HG03139 (cell line): Measurements from ENCODE around the gene MYLK.
"Not testable (repeated sequence)": the region's sequence is repeated elsewhere in the genome, so short reads cannot be mapped to it uniquely, and the experiment has no call there.

Experiments used
- ATAC-seq: cut with Tn5 transposase; IDR thresholded peaks from one replicate; pipeline ENCODE4 v1.9.1; 2021; ENCODE audit not compliant: unreplicated experiment

Gene MYLK

DNA sequence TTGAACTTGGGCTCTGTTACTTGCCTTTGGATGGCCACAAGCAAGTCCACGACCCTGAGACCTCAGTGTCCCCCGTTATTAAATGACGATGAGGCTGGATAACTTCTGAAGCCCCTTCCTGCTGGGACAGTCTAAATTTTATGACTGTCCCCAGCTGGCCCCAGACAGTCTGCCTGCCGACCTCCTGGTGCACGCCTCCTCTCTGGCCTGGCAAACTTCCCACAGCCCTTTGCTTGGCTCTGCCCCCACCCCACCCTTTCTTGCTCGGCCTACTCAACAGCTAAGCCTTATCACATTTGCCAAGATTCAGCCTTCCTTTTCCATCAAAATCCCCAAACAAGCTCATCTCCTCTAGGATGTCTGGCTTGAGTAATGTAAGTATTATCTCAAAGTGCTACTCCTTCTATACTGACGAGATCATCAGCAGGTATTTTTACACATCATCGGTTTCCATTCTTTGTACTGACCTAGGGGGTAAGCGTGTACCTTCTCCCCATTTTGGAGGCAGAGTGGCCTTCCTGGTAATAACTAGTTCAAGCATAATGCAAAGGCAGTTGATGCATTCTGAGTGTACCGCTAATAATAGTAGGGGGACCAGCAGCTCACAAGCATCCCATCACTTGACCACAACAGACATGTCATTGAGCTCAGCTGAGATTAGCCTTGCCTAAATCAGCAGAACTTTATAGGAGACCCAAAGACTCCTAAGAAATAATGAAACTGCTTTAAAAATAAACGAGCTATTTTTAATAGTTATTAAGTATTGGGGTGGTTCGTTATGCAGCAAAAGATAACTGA is 178.4 kb downstream of the MYLK start:
- no peak for ATAC-seq

DNA sequence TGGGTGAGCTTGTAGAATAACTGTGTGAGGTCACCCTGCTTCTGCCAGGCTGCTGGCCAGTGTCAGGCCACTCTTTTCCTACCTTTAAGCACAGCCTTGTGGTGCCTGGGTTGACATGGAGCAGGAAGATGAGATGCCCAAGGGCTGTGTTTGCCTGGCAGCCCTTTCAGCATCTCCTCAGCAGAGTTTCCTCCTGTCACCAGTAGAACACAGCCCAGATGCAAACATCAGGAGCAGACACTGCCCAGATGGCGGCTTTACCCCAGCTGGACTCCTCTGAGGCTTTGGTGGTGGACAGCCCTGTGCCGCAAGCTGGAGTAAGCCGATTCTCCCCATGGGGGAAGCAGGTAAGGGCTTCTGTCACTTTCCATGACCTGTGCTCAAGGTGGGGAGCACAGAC is 180.5 kb downstream of the MYLK start:
- not testable (repeated sequence) for ATAC-seq

DNA sequence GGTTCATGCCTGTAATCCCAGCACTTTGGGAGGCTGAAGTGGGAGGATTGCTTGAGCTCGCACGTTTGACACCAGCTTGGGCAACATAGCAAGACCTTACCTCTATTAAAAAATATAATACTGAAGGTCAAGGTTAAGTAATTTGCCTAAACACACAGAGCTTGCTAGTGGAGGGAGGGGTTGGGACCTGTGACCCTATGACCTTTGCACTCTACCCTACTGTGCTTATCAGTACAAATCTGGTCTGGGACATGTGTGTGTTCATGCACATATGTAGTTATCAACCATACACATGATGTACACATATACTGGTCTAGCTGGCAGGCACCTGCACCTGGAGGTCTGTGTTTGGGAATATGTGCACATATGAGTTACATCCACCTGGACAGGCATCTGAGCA is 181.4 kb downstream of the MYLK start:
- ATAC-seq, result no peak

DNA sequence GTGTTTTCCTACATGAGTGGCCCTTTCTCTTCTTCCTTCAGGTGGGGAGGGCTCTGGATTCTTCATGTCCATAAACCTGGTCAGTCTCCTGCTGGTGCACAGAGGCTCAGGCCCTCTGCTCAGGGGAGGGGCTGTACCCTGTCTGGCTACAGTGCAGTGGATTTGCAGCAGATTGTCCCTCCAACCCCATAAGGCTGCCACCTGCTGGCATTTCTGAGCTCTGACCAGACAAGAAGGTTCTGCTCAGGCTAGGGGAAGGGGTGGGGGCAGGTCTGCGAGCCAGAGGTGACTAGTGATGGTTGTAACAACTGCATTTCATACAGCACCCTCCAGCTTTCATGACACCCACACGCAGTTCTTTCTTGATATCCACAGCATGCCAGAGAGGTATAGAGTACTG is 182.1 kb downstream of the MYLK start:
- not testable (repeated sequence) for ATAC-seq

DNA sequence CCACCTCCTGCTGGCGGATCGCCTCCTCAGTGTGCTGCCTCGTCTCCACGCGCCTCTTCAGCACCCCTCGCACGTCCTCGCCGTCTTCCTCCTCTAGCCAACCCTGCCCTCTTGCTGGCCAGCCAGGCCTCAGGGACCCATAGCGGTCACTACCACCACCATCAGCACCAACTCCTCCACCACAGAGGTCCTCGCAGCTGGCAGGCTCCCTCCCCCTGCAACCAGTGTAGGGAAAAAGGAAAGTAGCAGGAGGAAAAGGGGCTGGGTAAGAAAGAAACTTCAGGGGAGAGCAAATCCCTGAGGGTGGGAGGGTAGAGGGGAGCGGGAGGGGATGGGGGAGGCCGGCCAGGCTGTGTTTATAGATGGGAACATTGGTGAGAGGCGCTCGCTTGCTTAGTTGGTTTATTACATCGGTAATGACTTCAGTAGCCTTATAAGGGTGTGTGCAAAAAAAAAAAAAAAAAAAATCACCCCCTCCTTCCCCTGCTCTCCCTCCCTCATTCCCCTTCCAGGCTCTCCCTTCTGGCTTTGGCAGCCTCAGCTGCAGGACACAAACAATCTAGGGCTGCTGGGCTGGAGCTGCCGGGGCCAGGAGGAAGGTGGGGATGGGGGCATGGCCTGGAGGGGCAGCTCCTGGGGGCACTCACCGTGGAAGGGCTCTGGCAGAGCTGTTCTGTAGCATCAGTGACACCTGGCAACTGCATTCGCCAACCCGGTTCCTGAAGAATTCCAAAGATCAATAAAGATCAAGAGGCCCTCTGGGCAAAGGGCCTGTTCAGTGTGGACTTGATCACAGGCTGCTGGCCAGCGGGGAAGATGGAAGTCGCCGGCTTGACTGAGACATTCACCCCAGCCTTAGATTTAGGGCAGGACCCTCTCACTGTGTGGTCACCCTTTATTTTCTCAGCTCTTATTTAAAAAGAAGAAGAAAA is 183.1 kb downstream of the MYLK start:
- ATAC-seq, result no peak

DNA sequence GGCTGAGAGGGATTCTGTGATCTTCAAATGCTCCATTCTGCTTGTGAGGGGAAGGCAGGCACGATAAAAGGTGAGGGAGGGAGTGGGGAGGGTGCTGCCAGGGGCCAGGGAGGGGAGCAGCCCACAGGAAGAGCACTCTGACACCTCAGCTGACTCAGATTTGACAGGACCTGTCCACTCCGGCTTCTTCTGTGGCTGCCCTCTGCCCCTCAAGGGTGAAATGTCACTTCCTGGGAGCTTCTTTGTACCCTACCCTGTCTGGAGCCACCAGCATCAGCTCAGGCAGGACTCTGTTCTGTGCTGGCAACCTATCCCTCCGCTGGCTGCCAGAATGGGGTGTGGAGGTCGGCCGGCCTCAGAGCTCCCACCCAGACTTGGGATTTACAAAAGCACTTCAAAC is 185.3 kb downstream of the MYLK start:
- no peak for ATAC-seq

DNA sequence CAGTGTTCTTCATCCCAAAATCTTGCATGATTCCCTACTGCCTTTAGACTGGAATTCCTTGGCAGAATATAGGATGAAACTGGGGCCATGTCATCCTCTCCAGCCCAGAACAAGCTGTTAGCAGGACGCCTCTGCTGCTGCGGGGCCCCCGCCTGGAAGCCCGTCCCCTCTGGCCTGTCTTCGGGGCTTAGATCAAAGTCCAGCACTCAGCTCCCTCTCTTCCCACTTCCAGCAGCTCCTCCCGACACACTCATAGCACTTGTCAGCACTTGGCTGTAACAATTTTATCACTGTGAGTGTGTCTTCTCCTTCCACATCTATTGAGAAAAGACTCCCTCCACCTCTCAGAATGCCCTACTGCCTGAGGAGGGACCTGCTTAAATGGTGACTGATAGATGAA is 187.3 kb downstream of the MYLK start:
- no peak for ATAC-seq

DNA sequence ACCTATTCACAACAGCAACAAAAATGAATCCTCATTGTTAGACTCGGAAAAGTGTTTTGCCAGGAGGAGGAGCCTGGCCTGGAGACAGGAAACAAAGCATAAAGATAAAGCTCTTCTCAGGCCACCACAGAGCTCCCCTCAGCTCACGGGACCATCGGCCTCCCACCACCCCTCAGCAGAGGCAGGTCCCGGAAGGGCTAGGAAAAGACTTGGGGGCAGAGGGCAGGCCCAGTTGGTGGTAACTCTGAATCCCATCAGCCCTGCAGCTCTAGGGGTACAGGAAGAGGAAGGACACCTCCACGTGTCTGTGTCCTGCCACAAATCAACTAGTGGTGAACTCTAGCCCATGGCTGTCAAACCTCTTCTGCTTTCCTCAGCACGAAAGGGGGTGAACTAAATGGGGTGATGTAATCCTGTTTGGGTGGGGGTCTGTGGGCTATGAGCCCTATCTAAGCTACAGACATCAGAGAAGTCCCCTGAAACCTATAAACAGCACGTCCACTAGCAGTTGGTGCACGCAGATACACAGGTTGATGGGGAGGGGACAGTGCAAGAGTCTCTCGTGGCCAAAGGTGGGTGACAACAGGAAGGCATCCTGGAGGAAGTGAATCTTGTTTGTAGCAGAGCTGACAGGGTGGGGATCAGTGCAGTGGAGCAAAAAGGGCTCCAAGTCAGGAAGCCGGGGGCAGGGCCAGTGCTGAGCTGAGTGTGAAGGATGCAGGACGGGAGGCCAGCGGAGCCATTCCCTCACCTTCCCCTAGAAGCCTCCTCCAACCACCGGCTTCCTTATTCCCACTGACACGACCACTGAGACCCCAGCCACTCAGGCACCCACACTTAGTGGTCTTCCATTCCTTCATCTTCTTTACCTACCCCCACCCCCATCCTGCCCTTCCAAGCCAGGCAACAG is 188.1 kb downstream of the MYLK start:
- no peak for ATAC-seq

DNA sequence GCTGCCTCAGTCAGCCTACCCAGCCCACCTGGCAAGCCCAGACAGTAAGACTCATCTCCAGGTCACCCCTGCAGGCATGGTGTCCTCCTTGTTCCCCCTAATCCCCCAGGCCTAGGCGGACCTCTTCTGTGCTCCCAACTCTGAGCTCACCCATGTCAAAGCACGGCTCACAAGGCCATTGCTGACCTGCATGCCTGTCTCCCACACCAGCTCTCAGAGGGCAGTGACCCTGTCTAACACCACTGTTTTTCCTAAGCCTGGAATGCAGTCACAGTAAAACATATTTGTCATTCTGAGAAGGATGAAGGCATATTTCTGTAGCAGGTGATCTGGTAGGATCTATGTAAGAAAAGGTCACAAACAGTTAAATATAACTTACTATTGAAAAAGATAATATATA is 189.0 kb downstream of the MYLK start:
- no peak for ATAC-seq

DNA sequence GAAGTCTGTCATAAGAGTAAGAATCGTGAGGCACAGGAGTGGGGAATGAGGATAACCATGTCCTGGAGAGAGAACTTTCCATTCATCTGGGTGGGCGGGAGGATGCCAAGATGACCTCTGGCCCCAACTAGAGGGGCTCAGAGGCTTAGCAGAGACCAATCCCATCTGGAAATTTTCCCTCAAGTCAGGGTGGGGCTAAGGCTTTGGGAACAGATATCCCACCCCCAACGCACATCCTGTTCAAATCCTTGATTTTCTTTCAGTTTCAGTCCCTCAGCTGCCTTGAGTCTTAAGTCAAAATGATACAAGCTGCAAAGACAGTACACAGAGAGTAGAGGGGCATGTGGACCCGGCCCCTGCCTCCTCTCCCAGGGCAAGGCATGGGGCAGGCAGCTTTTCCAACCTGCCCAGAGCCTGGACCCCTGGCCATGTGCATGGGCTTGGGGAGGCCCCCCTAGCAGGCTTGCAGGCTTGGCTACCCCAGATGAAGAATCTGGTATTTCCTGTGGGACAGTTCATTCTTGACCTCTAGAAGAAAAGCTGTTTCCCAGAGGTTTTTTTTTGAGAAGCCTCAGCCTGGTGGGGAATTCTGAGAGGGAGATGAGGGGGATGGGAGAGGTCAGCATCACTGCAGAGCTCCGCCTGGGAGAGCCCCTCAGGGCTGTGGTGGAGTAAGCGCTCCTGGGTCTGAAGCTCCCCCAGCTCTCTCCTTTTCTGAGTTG is 189.6 kb downstream of the MYLK start:
- ATAC-seq, result no peak

DNA sequence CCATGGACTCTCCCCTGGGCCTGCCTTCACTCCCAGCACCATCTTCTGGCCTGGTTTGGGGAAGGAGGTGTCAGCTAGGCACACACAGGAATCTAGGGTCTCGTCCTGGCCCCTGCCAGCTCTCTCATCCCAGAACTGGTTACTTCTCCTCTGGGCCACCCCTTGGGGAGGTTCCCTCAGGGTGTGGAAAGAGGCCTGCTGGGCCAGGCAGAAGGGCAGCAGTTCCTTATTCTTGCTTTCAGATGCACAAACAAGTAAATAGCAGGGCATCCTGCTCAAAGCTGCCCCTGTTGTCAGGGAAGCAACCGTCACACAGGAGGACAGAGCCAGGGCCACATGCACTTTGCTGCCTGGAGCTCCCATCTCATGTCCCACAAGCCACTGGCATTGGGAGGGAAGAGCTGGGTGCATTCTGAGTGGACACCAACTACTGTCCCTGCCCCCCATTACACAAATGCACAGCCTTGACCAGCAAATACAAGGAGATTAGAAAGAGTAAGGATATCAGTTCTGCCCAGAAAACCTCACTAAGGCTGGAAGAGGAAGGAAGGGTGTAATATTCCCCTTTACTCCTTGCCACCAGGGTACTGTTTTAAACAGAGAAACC is 190.4 kb downstream of the MYLK start:
- no peak for ATAC-seq

DNA sequence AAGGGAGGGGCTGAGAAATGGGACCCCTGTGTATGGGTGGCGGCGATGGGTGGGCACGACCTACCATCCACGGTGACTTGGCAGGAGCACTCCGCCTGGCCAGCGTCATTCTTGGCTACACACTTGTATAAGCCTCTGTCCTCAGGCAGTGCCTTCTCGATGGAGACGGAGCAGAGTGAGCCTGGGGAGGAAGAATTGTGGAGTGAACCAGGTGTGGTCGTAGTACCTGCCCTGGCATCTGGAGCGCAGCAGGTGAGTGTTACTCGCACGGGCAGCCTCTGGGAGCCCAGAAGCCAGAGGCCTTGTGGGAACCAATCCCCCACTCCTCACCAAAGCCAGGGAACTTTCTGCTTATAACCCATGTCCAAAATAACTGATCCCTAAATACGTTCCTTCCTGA is 191.5 kb downstream of the MYLK start:
- no peak for ATAC-seq

DNA sequence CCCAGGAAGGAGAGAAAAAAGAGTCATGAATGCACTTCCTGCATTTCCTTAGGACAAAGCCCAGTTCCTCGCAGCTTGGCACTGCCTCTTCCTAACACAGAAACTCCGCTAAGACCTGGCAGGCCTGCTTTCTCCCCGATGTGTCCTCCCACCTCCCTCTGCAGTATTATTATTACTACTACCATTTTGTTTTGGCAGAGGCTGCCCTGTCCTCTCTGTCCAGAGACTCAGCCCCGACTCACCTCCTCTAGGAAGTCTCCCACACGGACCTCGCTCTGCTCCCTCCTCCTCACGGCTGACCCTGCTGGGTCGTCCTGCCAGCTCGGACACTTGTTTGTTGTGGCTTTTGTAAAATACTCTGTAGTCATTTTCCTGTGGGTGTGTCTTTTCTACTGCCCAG is 192.1 kb downstream of the MYLK start:
- no peak for ATAC-seq

DNA sequence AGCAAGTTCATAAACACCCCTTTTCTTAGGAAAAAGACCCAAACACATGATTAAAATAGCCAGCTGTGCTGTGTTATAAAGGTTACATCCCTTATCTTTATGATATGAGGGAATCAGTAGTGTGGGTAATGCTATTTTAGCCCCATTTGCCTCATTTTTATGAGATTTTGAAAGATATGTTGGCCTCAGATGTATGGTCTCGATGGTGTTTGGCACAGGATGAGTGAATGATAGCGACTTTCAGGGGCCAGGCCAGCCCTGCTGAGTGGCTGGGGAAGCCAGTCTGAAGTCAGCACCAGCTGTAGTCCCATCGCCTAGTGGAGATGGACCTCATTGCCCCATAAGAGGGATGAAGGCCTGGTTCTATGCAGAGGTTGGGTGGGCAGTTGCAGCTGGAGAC is 194.3 kb downstream of the MYLK start:
- ATAC-seq, result no peak

DNA sequence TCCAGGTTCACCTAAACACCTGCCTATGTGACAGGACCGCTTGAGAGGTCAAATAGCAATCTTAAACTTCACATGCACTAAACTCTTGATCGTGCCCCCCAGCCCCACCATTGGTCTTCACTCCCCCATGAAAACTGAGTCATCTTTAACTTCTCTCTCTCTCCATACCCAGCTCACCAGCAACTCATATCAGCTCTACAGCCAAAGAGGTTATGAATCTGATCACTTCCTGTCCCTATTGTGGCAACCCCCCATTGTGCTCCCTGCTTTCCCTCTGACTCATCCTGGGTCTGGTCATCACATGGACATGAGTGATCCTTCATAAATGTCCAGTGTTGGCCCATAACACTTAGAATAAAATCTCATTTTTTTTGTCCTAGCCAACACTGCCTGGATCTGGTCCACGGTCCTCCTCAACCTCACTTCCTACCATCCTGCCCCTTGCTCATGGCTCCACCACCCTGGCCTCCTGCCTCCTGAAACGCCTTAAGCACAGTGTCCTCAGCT is 195.8 kb downstream of the MYLK start:
- no peak for ATAC-seq

DNA sequence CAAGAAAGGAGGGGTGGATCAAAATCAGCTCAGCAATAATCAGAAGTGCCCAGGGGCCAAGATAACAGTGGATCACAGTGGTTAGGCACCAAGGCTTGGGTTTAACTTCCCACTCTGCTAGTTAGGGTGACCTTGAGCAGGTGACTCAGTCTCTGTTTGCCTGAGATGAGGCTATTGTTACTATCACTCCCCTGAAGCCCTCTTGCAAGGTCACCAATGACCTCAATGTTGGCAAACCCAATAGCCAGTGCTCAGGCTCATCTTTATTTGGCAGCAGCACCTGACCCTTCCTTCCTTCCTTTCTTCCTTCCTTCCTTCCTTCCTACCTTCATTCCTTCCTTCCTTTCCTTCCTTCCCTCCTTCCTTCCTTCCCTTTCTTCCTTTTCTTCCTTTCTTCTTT is 196.8 kb downstream of the MYLK start:
- no peak for ATAC-seq

DNA sequence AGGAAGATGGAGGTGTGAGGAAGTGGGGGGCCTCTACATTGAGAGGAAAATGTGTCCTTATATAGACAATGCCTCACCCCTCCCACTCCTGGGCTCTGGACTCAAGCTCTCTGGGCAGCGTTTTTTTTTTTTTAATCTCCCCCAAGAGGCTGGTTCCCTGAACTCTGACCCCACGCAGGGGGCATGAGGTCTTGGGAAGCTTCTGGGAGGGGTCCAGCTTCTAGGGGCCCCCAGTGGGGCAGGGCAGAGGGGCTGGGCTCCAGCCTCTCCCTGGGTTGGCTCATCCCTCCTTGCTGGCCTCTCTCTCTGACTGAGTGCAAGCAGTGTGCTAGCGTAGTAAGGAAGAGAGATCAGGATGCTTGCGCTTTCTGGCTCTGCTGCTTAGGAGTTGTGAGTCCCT is 197.9 kb downstream of the MYLK start:
- no peak for ATAC-seq

DNA sequence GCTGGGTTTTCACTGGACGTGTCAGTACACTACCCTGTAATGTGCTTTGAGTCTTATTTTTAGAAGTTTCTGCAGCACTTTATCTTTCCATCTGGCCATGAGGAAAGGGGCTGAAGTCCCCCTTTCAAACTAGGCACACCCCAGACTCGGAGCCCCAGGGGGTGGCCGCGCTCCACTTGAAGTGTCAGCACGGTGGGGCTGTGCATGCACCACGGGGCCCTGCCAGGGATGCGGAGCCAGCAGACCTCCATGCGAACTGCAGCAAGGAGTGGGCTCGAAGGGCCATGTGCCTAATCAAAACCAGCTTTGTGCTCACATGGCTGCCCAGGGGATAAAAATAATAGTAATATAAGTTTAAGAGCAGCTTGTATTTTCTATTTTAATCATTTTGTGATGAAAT is 198.4 kb downstream of the MYLK start:
- no peak for ATAC-seq

DNA sequence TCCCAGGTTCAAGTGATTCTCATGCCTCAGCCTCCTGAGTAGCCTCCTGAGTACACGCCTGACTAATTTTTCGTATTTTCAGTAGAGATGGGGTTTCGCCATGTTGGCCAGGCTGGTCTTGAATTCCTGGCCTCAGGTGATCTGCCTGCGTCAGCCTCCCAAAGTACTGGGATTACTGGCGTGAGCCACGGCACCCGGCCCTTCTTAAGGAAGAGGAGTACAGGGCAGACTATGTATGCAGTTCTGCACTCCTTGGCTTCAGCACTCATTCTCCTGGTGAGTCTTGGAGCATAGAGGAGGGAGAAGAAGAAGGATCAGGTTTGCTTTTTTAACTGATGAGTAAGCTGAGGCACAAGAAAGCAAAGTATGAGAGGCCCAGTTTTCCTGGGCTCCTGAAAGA is 199.5 kb downstream of the MYLK start:
- no peak for ATAC-seq

DNA sequence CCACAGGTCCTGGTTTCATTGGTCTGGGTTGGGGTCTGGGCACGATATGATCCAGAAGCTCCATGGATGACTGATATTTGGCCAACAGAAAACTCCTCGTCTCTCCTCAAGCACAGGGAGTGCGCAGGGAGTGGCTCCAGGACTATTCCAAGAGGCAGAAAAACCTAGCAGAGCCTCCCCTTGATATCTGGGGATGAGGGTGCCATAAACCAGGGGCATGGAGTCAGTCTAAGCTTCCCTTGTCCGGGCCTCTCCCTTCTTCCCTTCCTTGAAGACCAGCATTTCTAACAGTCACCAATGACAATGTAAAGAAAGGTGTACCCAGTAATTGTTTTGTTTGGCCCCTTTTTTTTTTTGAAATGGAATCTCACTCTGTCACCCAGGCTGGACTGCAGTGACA is 199.9 kb downstream of the MYLK start:
- no peak for ATAC-seq
